Omental fat pad (tissue), 4 donors: ENCODE data around the gene FKBP1B. TPM values are rescaled to one million over a fixed set of nuclear protein-coding genes. Genes with fewer than 3 reads are reported as not detected.

Experiments used
- ATAC-seq: fragments of 150-250 bp; one replicate; pipeline ENCODE4 v1.9.1; 2016; ENCODE audit warnings: mild to moderate bottlenecking, moderate library complexity; ENCODE audit not compliant: low FRiP score
- DNase-seq: peaks from one replicate; pipeline ENCODE4 v3.0.0-alpha.2; 2019; ENCODE audit warnings: low spot score
- total RNA-seq, 4 donors: library from RNA; depleted of rRNA; stranded (reverse); fragments of >200 nt; gene quantifications; one replicate each; pipeline ENCODE4 v1.1.0, GENCODE V29; 2016
- TF ChIP-seq, protein P1 (sequence below), 3 donors: fragments of 450-650 bp; IDR thresholded peaks; one replicate each; pipeline ENCODE4 v1.5.1; 2016 to 2017; ENCODE audit warnings: antibody characterized with exemption in 3 of 3, mild to moderate bottlenecking in 3 of 3, moderate library complexity in 2 of 3

The FKBP1B gene
- total RNA-seq, 4 donors from 2014 or later, result 4.5 to 9.6 (median 5.4) TPM

GRCh38 chr2:24017711-24018110 lies 31.8 kb upstream of the FKBP1B start:
- TF ChIP-seq, protein P1, sequence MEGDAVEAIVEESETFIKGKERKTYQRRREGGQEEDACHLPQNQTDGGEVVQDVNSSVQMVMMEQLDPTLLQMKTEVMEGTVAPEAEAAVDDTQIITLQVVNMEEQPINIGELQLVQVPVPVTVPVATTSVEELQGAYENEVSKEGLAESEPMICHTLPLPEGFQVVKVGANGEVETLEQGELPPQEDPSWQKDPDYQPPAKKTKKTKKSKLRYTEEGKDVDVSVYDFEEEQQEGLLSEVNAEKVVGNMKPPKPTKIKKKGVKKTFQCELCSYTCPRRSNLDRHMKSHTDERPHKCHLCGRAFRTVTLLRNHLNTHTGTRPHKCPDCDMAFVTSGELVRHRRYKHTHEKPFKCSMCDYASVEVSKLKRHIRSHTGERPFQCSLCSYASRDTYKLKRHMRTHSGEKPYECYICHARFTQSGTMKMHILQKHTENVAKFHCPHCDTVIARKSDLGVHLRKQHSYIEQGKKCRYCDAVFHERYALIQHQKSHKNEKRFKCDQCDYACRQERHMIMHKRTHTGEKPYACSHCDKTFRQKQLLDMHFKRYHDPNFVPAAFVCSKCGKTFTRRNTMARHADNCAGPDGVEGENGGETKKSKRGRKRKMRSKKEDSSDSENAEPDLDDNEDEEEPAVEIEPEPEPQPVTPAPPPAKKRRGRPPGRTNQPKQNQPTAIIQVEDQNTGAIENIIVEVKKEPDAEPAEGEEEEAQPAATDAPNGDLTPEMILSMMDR (IDR thresholded peaks at IDR 0.05), result no peak
- ATAC-seq, result no peak
- DNase-seq, result no peak

DNA sequence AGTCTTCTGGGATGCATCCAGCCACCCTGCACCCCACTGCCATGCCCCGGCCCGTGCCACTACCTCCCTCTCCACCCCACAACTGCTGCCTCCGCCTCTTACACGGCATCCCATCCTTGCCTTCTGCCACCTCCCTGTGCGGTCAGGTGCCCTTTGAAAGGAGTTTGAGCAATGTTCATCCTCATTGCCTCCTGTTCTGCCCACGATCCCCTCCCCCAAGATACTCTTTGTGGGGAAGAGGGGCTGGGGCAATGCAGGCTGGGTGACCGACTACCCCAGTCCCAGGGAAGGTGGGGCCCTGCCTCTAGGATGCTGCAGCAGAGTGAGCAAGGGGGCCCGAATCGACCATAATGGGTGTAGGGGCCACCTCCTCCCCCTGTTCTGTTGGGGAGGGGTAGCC lies 31.3 kb upstream of the FKBP1B start:
- DNase-seq (no peak), ATAC-seq (no peak)
- TF ChIP-seq, protein P1 (IDR thresholded peaks at IDR 0.05), result no peak

- ATAC-seq (no peak), DNase-seq (no peak)
- TF ChIP-seq, protein P1 (IDR thresholded peaks at IDR 0.05), result no peak
Measured at GRCh38 chr2:24019729-24020128, 29.8 kb upstream of the FKBP1B start.

- no peak for DNase-seq
- ATAC-seq, result no peak
- TF ChIP-seq, protein P1 (IDR thresholded peaks at IDR 0.05), result no peak
Measured at GRCh38 chr2:24020244-24020643, 29.3 kb upstream of the FKBP1B start.

- TF ChIP-seq, protein P1 (IDR thresholded peaks at IDR 0.05), result no peak
- ATAC-seq, result no peak
- no peak for DNase-seq
Measured at GRCh38 chr2:24021122-24021998, 28.2 kb upstream of the FKBP1B start.

GRCh38 chr2:24022324-24022974 lies 27.1 kb upstream of the FKBP1B start:
- no peak for DNase-seq
- TF ChIP-seq, protein P1 (IDR thresholded peaks at IDR 0.05), result no peak
- ATAC-seq, result no peak
